NCI-H1694 treated with DMSO at 0.1 percent for 48 hours (cell line): ENCODE measurements around the gene SMIM9.

Experiments used
- DNase-seq: peaks from one replicate; lab custom pipeline; 2025; lab: John Stamatoyannopoulos, UW

Gene SMIM9

DNA sequence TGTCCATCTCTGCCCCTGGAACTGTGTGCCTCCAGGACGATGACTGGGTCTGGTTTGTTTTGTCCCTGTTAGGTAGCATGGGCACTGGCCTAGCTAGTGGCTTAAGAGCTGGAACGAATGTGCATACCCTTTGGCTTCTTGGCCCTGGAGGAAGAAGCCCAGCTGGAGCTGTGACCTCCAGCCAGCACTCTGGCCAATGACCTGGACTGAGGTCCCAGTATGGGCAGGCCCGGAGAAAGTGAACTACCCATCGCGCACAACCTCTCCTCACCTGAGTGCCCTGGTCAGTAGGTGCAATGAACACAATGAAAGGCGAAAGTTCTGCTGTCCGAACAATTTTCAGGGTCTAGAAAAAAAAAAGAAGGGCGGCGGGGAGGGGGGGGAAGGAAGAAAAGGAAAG is 53.5 kb downstream of the SMIM9 start:
- no peak for DNase-seq

DNA sequence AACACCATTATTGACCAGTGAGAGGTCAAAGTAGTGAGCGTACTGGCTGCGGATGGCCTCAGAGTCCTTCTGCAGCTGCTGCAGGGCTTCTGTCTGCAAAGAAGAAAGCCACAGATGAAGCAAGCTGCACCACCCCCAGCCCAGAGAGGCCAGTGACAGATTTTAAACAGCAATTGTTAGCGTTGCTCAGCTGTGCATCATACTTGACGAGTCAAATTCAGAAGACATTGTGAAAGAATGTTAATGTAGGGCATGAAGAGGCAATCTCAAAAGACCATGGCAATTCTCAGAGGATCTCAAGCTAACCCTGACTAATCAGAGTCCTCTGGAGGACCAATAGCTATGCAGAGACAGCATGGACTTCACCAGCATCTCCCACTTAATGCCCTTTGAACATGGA is 55.2 kb downstream of the SMIM9 start:
- no peak for DNase-seq

DNA sequence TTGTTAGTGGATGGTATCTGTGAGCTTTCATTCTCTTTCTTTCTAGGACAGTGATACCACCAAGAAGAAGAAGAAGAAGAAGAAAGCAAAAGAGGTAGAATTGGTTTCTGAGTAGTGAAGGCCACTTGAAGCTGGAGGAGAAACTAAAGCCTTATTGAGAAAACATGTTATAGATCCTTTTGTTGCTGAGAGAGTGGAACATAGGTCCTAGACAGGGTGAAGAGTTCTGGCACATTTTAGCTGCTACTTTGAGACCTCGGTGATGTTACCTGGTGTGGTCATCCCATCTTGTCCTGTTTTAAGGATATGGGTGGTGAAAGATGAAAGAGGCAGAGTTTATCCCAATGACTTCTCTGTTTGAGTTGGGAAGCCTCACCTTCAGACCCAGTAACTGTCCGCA is 57.7 kb downstream of the SMIM9 start:
- no peak for DNase-seq

DNA sequence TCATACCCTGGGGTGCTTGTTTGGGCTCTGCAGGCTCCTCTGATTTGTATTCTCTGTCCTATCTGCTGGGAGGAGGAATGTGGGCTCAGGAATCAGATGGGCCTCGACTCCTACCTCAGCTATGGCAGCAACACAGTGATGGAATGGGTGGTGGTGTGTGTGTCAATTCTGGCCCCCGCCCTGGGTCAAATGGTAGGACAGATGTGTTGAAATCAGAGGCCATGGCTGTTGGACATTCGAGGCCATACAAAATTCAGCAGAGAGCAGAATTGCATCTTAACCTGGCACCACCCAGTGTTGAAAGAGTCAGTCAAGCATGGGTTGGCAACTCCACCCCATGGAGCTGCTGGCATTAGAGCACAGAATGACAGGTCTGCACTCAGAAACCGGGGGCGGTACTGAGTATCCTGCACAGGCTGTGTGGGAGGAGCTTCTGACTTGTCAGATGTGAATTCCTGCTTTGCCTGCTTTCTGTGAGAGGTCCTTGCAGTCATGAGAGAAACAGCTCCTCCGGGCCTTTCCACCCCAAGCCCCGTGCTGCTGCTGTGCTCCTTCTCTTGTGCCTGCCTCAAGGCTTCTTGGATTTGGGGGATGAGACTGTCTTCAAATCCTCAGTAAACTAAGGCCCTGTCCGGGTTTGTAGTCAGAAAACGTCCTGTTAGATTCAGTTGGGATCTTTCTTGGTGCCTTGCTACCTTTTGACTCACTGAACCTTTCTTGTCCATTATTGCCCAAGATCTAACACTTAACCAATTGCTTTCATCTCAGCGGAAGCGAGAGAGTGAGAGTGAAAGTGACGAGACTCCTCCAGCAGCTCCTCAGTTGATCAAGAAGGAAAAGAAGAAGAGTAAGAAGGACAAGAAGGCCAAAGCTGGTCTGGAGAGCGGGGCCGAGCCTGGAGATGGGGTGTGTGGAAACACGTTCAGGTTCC is 58.8 kb downstream of the SMIM9 start:
- peak; percentile 7 for DNase-seq

DNA sequence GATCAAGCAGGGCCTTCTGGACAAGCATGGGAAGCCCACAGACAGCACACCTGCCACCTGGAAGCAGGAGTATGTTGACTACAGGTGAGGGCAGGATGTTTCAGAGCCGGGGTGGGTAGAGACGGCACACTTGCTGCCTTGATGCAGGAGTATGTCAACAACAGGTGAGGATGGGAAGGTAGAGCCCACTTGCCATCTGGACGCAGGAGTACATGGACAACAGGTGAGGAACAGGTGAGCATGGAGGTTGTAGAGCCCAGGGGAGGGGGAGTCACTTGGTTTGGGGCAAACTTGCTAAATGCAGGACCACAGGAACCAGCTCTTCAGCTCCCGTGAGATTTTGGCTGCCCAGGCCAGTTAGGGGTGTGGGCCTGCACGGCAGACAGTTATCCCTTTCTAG is 59.8 kb downstream of the SMIM9 start:
- no peak for DNase-seq
